GM19240 (cell line): ENCODE measurements around the gene UCK1.

Experiments used
- DNase-seq: peaks from one replicate; pipeline ENCODE4 v3.0.0; 2011; ENCODE audit warnings: low spot score; ENCODE audit not compliant: insufficient read length

The UCK1 gene

DNA sequence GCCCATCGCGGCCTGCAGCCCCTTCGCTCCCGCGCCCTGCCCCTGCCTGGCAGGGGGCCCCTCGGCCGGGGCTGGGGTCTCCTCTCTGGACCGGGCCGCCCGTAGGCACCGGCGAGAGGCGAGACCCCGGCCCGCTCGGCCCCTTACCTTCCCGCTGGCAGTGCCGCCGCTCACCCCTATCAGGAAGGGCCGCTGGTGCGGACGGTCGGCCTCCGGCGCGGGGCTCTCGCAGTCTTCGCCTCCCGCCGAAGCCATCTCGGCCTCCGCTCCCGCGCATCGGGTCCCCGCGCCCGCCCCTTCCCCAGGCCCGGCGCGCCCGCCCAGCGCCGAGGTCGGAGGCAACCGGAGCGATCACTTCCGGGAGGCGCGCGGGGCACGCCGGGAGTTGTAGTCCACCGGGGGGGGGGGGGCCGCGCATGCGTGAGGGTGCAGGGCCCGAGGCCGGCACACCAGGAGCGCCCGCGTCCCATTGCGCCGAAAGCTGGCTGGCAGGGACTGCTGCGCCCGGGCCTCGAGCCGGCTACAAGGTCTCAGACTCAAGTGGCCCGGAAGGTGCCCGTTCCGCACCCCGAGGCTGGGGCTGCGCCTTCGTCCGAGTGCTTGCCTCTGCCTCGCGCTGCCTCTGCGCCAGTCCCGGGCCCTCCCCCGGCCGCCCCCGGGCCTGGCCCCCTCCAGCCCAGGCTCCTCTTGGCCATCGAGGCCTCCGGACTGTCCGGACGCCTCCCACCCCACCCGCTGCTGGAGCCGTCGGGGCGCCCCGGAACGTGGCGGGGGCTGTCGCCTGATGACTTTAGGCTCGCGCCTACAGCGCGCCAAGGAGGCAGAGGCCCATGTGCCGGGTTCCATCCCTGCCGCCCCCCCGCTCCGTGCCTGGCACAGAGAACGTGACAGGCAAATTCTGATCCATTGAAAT, at the start of gene UCK1:
UCK1 (minus strand) TSS at position 344 of the 913 bp plus-strand sequence; CDS start at position 255, 89 bp downstream.
- DNase-seq: peak; percentile 95

DNA sequence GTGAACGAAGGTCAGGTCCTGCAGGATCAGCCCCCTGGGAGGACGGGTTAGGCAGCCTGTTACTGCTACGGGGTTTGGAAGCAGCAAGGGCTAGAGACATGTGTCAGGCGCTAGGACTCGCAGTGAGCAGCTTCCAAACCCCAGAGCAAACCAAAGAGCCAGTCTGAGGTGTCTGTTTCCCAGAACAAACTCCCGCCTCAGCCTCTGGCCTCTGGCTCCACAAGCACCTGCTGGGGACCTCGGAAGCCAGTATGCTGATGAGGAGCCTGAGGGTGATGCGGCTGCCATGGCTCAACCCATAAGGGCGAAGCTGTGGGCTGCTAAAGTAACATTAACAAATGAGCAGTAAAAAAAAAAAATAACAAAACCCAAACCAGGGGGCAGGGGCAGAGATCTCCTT, 49.3 kb upstream of the UCK1 start:
- DNase-seq: no peak

DNA sequence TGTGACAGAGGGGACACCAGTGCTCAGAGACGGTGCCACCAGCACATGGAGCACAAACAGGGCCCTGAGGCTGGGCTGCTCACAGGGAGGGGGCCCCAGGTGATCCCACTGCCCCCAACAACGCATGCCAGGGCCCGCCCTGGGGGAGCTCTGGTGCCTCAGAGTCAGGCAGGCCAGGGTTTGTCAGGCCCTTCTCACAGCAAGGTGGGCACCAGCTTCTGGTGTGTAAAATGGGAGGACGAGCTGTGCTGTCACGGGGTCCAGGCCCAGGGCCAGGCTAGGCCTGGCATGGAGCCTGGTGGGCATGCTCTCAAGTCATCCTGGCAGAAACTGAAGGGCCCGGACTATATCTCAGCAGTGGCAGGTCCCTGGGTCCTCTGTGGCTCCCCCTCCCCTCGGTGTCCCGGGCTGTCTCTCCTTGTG, 48.7 kb upstream of the UCK1 start:
- DNase-seq: no peak

DNA sequence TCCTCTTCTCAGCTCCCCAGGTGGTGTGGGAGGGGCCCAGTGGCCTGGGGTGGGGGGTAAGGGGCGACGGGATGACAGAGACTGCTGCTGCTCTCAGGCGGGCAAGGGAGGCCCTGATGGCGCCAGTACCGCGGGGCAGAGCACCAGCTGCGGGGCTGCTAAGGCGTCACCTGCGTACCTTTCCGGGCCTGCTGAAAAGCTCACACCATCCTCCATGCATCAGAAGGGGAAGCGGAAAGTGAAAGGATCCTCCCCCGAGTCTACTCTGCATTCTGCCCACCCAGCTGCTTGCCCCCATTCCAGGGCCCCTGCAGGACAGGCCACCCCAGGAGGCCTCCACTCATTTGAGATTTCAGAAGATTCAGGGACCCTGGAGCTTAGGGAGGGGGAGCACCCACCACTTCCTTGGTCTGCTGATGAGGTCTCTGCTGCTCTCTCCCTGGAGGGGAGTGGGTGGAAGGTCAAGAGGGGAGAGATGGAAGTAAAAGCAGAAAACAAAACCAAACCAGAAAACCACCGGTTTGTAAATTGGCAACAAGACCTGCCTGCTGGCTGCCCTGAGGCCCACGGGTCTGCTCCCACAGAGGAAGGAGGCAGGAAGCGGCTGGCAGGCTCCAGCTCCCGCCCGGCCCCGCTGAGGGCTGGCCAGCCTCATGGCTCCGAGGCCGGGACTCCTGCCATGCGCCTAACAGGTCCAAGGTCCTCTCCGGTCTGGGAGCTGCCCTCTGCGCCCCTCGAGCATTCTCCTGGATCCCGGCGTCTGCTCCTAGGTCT, 47.9 kb upstream of the UCK1 start:
- peak; percentile 46 for DNase-seq

DNA sequence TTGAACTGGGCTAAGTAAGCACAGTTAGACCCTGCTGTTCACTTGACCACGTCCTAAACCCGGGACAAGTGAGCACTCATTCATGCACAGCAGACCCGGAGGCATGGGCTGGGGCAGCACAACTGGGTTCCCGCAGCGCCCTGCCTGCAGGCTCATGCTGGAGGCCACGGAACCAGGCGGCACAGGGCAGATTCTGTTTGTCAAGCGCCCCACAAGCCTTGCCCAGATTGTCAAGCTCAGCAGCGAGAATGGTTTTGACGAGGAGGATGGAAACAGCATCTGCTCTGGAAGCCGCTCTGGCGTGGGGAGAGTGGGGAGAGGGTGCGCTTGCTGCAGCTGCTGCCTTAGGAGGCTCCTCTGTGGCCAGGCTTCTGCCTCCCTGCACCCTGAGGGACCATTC, 47.0 kb upstream of the UCK1 start:
- no peak for DNase-seq

DNA sequence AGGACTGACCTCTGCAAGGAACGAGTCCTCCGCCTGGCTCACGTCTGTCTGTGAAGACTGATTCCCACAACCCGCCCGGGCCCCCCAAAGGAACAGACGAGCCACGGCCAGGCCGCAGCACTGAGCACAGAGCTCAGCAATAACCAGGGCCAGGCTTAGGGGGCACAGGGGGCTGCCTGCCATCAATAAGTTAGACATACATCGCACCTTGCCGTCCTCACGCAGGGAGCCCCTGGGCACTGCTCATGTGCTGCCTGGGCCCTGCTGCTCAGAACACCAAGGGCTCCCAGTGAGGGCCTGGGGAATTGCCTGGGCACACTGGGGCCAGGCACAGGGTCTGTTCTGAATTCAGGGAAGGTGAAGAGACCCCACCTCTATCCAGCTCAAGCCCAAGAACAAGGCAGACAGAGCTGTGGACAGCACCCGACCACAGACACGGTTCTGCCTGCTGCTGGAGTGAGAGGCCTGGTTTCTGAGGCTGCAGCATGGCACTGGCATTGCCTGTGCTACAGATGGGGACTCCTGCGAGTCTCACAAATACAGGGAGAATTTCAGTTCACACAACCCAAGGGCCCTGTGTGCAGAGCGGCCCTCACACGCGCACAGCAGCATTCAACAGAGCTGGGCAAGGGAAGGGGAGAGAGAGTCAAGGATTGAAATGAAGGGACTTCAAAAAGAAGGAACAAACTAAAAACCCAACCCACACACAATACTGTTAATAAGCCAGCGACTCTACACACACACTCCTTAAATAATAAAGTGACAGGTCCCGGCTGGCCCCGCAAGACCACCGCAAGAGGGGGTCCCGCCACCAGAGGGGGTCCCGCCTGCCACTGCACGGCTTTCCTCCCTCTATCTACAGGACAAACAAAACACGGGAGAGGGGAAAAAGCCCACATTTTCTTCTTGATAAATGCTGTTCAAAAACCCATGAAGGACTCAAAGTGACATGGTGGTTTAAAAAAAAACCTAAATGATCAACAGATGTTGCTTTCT, 46.2 kb upstream of the UCK1 start:
- no peak for DNase-seq

DNA sequence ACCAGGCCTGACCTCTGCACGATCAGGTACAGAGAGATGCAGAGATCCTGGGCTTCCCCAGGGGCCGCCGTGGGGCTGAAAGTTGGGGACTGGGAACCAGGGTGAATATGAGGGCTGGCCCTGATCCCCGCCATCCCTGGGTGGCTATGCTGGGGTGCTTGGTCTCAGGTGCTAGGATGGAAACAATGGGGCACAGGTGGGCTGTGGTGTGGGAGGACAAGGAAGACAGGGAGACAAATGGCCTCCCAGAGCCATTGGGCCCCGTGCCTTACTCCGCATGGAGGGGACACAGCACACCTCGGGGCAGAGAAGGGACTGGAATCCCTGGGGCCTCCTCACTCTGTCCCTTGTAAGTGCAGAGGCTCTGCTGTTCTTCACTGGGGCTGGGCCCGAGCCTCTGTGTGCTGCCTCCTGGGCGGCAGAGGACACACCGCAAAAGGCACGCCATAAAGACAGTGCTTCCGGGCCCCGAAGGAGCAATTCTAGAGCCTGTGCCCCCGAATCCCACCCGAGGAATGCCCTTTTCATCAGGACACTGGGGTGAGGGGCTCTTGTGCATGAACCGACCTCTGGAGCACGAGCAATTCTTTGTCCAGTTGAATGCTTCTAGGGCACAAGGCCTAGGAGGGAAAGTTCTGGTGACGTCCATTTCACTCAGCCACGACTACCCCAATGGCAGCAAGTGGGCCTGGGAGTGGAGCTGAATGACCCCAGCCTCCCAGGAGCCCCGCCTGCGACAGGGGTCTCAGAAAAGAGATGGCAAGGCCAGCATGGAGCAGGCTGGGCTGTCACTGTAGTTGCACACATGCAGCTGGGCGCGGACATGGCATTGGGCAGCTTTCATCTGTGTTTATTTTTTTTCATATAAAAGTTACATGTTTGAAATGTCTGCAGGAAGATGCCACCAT, 45.1 kb upstream of the UCK1 start:
- no peak for DNase-seq

DNA sequence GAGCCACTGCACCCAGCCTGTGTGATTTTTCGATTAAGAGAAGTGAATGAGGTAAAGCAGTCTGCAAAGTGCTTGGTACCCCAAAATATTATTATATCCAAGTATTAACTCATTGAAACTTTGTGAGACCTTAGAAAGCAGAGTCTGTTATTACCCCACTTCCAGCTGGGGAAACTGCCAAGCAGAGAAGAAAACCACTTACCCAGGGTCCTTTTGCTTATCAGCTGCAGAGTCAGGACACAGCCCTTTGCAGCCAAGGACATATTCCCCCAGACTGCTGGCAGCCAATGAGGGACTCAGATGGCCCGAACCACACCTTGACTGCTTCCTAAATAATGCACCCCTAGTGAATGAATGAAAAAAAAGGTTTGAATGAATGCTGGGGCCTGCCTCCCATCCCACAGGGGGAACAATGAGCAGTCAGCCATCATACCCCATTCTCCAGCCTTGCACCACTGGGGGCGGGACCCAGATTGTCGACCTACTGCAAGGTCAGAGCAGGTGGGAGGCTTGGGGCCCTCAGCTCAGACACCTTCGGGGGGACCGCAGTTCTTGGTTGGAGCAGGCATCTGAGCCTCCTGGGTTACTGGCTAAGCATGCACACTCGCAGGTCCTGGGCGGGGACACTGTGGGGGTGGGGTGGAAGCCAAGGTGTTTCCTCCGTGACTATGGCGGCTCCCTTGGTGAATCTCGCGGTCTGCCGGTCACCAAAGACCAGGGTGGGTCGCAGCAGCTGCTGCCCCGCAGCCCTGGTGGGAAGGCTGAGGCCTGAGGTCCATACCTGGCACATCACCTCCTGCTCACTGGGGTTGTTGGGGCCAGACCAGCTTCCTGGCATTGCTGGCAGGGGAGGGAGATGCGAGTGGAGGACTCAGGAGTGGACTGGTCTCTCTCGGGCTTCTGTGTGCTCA, 43.9 kb upstream of the UCK1 start:
- DNase-seq: no peak

DNA sequence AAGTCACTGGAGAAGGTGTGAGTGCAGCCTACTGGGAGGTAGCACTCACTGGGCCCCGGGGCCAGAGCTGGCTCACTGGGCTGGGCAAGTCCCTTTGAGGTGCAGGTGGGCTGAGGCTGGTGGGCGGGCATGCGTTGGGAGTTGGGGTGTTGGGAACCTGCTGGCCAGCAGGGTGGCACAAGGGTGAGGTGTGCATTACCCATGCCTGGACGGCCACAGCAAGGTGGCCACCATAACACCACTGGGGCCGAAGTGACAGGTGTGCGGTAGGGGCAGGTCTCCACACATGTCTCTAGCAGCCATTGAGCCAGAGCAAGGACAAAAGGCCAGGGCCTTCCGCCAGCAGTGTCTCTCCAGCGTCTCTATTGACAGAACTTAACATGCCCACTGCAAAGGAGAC, 36.8 kb upstream of the UCK1 start:
- no peak for DNase-seq

DNA sequence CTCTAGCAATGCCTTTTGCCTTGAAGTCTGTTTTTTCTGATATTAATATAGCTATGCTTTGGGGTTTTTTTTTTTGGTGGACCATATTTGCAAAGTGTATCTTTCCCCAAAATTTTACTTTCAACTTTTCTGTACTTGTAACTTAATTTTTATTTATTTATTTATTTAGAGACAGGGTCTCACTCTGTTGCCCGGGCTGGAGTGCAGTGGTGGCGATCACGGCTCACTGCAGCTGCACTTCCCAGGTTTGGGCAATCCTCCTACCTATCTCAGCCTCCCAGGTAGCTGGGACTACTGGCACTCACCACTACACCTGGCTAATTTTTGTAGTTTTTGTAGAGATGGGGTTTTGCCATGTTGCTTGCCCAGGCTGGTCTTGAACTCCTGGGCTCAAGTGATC, 35.1 kb upstream of the UCK1 start:
- DNase-seq: no peak

DNA sequence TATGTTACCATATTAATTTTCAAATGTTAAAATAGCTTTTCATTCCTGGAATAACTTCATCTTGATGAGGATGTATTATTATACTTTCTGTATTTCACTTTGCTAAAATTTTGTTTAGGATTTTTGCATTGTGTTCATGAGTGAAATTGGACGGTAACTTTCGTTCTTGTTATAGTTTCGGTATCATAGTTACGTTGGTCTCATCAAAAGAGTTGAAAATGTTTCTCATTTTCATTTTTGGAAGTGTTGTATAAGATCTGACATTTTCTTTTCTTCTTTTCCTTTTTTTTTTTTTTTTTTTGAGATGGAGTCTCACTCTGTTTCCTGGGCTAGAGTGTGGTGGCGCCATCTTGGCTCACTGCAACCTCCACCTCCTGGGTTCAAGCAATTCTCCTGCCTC, 34.3 kb upstream of the UCK1 start:
- no peak for DNase-seq

DNA sequence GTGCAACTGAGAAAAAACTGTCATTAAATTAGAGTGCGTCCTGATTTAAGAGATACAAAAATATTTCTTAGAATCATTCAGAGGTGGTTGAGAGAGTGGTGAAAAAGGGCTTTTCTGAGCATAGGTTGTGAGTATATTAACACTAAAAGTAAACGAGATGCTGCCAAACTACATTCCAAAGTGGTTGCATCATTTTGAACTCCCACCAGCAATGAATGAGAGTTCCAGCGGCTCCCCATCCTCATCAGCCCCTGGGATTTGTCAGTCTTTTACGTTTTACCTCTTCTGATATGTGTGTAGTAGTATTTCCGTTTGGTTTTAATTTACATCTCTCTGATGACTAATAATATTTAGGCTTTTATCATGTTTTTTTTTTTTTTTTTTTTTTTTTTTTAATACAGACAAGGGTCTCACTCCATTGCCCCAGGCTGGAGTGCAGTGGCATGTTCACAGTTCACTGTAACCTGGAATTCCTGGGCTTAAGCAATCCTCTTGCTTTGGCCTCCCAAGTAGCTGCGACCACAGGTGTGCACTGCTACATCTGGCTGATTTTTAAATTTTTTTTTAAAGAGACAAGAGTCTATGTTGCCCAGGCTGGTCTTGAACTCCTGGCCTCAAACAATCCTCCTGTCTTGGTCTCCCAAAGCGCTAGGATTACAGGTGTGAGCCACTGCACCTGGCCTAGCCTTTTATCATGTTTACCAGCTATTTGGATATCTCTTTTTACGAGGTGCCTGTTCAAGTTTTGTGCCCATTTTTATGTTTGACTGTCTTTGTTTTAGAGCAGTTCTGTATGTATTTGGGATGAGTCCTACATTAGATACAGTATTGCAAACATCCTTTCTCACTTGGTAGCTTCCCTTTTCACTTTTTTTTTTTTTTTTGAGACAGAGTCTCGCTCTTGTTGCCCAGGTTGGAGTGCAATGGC, 31.2 kb upstream of the UCK1 start:
- no peak for DNase-seq

DNA sequence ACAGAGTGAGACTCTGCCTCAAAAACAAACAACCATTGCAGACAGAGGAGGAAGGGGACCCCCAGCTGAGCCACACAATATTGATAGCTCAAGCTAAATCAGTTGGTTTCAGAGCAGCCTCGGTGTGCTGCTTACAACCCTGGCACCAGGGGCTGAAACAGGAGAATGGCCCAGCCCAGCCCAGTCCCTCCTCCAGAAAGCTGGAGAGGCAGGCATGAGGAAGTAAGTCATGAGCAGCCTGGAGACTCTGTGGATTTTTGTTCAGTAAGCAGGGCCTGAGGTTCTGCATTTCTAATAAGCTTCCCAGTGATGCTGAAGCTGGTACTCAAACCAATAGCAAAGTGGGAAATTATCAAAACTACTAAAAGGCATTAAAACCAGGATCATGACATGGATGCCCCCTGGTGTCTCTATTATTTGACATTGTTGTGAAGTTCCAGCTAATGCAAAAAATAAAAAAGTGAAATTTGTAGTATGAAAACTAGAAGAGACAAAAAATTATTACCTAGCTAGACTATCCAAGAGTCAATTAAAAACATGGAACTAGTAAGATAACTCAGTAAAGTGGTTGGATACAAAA, 28.4 kb upstream of the UCK1 start:
- no peak for DNase-seq

DNA sequence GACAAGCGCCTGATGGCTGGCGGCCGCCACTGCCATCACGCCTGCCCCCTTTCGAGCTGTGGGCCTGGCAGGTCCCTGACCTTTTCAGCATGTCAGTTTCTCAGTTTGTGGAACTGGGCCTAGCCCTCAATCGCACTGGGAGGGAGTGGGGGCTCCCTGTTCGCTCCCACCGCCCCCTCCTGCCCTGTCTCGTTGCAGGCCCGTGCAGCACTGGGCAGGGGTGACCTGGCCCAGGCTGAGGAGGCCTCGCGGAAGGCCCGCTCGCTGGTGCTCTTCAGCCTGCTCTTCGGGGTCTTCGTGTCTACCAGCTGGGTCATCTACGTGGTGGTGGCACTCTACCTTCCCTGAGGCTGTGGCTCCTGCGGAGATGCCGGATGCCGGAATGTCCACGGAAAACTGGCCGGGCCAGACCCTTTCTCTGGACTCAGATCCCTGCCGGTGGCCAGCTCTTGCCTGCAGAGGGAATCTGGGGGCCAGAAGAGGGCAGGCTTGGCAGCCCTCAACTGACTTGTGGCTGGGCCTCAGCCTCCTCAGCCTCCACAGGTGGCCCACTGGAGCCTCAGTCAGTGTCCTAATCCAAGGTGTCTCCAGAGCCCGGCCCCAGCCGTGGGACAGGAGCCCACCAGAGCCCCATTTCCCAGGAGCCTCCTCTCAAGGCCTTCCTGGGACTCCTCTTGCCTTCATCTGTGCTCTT, 26.9 kb upstream of the UCK1 start:
- no peak for DNase-seq

DNA sequence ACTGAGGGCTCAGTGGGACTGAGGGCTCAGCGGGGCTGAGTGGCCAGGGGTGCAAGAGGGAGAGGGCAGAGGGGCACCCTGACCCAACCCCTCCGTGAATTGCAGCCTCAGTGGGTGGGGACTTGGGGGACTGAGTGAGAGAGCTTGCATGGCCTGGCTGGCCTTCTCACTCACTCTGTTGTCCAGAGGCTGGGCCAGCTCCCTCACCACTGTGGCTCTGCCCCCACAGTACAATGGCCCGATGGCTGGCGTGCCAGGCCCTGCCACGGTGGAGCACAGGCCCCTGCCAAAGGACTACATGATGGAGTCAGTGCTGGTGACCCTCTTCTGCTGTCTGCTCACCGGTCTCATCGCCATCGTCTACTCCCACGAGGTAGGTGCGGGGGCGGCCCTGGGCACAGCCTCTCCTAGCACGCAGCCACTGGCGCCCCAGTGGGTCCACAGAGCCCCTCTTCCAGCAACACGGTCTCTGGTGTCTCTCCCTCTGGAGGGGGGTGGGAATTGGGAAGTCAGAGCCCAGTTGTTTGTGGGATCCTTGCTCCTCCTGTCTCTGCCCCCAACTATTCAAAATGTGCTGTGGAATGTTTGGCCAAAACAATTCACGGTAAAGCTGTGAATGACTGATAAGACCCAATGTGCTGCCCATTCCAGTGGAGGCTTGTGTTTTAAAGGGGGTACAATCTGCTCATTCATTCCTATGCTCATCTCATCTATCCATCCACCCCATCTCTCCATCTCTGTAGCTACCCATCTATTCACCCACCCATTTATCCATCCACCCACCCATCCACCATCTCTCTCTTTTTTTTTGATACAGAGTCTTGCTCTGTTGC, 25.0 kb upstream of the UCK1 start:
- no peak for DNase-seq

DNA sequence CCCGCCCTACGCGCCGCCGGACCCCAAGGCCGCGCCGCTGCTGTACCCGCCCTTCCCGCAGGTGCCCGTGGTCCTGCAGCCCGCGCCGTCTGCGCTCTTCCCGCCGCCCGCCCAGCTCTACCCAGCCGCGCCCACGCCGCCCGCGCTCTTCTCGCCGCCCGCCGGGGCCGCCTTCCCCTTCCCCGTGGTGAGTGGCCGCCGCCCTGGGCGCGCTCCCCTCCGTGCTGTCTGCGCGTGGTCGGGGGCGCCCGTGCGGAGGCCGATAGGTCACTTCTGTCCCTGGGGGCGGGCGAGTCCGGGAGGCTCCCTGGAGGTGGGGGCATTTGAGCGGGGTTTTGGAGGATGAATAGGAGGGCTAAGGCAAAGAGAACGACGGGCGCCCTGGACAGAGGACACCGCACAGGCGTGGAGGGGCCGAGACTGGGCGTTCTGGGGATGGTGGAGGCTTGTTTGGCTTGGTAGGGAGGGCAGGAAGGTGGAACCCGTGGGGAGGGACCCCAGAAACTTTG, 23.8 kb upstream of the UCK1 start:
- DNase-seq: no peak
